GM18499 (cell line): Measurements from ENCODE around the gene RPRML.
"Not testable (repeated sequence)": the region's sequence is repeated elsewhere in the genome, so short reads cannot be mapped to it uniquely, and the experiment has no call there.

Experiments used
- ATAC-seq: cut with Tn5 transposase; IDR thresholded peaks from one replicate; pipeline ENCODE4 v1.9.1; 2021; ENCODE audit warnings: moderate number of reproducible peaks; ENCODE audit not compliant: insufficient read depth, unreplicated experiment

Gene RPRML

DNA sequence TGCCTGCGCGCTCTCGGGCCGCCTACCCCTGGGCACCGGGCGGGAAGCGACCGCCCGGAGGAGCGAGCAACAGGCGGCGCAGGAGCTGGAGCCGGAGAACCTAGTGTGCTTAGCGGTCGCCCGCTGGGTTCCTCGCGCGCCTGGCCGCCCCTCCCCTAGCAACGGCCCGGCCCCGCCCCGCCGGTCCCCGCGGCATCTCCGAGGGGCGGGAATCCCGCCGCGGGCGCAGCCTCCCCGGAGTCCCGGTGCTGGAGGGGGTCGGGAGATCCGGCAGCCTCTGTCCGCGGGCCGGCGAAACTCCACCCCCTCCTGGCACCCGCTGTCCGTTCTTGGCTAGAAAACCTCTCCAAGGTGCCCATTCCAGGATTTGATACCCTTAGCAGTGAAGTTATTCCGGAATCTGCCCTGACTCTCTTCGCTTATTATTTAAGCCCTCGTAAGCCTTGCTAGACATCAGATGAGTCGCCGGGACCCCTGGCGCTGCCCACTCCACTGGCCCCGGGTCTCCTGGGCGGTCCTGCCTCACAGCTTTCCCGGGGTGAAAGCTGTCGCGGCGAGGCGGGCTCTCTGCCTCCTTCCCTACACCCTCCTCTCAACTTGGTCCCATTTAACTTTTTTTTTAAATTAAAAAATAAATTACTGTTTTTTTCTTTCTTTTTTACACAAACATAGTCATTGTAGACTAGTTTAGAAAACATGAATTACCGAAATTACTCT, at the start of gene RPRML:
Gene RPRML, minus strand, starts transcription at position 107 of the 717 bp plus-strand sequence. CDS start 246 bp downstream, outside the sequence.
- no peak for ATAC-seq

DNA sequence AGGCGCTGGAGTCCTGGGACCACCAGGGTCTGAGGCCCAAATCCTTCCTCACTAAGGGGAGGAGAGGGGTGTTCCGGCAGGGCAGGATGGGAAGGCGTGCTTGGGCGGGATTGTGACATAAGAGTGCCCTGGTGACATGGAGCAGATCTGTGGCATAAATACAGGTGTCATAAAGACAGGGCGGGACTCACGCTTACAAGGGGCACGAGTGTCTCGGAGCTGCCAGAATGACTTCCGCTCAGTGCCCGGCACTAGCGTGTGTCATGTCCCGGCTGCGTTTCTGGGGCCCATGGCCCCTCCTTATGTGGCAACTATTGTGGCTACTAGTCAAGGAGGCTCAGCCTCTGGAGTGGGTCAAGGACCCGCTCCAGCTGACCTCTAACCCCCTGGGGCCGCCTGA, 37.9 kb upstream of the RPRML start:
- ATAC-seq = not testable (repeated sequence)

DNA sequence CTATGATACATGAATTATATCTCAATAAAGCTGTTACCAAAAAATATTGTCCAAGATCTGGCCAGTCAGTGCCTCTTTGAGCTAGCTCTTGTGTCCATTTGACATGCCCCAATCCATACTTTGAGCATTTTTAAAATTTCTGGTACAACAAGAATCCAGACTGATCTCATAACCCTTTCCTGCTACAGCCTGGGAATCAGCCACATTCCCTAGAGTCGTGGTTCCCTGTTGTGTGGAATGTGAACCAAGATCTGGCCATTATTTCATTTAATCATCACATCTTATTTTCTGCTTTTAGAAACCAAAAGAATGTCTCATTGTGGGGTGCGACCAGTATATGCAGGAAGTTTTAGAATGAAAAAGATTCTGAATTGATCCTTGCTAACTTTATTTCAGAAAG, 34.3 kb upstream of the RPRML start:
- no peak for ATAC-seq

DNA sequence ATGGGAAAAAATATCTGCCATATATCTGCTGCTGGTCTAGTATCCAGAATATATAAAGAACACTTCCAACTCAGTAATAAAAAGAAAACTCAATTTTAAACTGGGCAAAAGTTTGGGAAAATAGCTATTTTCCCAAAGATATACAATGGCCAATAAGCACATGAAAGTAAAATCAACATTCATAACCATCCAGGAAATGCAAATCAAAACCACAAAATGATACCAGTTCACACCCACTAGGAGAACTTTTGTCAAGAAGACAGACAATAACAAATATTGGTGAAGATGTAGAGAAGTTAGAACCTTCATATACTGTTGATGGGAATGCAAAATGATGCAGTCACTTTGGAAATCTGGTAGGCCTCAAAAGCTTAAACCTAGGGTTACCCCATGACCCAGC, 33.4 kb upstream of the RPRML start:
- ATAC-seq = no peak

GRCh38 chr17:47009759-47010594, 30.9 kb upstream of the RPRML start:
- no peak for ATAC-seq

DNA sequence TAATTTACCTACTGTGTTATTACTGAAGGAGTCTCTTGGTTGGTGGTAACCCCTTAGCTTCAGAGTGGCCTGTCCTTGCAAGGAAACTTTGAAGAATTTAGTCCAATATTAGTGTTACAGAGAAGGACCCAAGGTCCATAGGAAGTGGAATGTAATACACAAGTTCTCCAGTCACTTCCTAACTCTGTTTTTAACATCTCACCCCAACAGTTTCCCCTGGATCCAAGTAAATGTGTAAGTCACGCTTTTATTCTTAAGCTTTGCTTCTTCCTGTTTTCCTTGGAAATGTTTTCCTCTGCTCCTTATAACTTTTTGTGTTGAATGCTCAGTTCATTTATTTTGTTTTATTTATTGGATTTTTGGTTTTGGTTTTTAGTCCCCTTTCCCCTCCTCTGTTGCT, 25.9 kb upstream of the RPRML start:
- ATAC-seq = no peak

DNA sequence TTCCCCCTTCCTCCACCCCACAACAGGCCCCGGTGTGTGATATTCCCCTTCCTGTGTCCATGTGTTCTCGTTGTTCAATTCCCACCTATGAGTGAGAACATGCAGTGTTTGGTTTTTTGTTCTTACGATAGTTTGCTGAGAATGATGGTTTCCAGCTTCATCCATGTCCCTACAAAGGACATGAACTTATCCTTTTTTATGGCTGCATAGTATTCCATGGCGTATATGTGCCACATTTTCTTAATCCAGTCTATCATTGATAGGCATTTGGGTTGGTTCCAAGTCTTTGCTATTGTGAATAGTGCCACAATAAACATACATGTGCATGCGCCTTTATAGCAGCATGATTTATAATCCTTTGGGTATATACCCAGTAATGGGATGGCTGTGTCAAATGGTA, 24.8 kb upstream of the RPRML start:
- ATAC-seq = not testable (repeated sequence)

GRCh38 chr17:46995841-46996571, 17.0 kb upstream of the RPRML start:
- no peak for ATAC-seq

- no peak for ATAC-seq
These were observed 15.9 kb upstream of the RPRML start for GRCh38 chr17:46994993-46995392.

DNA sequence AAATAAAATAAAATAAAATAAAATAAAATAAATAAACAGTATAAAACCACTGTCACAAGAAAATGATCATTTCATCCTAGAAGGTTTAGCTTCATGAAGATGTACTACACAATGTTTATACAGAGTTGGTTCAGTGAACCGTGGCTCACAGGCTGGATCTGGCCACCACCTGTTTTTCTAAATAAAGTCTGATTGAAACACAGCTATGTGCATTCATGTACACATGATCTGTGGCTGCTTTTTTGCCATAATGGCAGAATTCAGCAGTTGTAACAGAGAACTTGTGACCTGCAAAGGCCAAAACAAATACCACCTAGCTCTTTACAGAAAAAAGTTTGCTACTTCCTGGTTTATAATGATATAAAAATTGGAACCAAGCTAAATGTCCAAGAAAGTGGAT, 12.6 kb upstream of the RPRML start:
- no peak for ATAC-seq

DNA sequence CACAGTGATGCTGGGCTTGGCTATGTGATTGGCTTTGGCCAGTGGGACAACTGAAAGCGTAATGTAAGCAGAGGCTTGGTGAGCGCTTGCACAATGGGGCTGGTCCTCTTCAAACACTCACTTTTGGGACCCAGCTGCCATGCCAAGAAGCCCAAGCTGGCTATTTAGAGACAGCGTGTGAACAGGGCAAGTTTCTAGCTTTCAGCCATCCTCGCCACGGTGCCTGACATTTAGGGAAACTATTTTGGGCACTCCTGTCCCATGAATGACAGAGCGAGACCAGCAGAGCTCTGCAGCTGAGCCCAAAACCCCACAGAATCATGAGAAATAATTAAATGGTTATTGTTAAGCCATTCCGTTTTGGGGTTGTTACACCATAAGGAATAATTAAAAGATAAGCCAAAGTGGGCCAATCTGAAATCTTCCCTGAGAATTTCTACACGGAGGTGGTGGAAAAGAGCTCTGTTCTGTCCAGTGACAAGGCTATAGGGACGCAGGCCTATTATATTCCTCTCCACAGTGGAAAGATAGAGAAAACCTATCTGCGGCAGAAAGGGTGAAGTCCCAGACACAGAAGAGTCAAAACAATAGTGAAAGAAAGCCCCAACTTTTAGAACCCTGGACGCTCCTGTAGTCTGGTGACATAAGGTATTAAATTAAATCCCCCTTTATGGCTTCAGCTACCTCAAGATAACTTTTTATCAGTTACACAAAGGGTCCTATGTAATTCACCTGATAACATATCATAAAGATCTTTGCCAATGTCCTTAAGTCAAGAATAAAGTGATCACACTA, 10.8 kb upstream of the RPRML start:
- no peak for ATAC-seq

GRCh38 chr17:46987927-46988326, 8.9 kb upstream of the RPRML start:
- not testable (repeated sequence) for ATAC-seq

GRCh38 chr17:46986366-46986765, 7.3 kb upstream of the RPRML start:
- no peak for ATAC-seq

GRCh38 chr17:46984892-46985291, 5.8 kb upstream of the RPRML start:
- no peak for ATAC-seq

DNA sequence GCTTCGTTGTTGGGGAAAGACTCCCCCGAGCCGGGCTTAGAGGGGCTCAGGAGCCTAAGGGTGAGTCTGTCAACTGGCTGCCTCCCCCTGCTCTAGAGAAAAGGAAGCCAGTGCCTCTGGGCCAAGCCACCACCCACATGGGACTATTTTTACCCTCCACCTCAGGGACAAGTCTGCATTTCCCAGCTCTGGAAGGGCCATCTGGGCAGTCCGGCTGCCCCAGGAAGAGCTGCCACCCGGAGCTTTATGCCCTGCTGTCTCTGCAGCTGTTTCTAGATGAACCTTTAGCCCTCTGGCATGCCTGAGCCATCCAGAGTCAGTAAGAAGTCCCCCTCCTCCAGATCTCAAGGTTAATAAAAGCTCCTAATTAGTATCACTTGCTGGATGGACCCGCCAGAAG, 5.3 kb upstream of the RPRML start:
- ATAC-seq = no peak

GRCh38 chr17:46983782-46984181, 4.7 kb upstream of the RPRML start:
- ATAC-seq = no peak

DNA sequence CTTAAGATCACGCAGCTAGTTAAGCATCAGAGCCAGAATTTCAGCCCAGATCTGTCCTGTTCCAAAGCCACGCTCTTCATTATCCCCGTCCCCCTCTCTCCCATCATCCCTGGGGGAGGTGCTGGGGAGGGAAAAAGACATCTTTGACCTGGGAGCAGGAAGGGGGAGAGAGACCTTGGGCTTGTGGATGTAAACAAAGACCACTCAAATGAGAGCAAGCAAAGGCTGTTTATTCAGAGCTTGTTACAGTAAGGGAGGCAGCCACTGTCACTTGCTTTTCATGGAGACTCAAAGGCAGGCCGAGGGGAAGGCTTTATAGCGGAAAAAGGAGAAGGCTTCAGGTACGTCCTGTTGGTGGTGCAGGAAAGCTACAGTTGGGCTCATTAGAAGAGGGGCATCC, 3.5 kb upstream of the RPRML start:
- ATAC-seq = no peak

- ATAC-seq = no peak
These were observed 435 bp downstream of the RPRML start for GRCh38 chr17:46978489-46979146.

GRCh38 chr17:46977750-46978488, 1.1 kb downstream of the RPRML start:
- ATAC-seq = no peak
